Parathyroid adenoma (tissue), 2 donors: ENCODE measurements around the gene HS3ST5.

ENCODE experiments used
- H2AFZ ChIP-seq: fragments of 300-600 bp; sonication (generic); one replicate; pipeline ENCODE4 v1.7.0; 2017; ENCODE audit warnings: antibody characterized with exemption, mild to moderate bottlenecking
- H3K27ac ChIP-seq: fragments of 300-600 bp; sonication (generic); one replicate; pipeline ENCODE4 v1.7.0; 2017
- H3K27me3 ChIP-seq: fragments of 300-600 bp; sonication (generic); one replicate; pipeline ENCODE4 v1.7.0; 2017; ENCODE audit warnings: low read length; ENCODE audit not compliant: control insufficient read depth, insufficient read depth
- H3K36me3 ChIP-seq: fragments of 300-600 bp; sonication (generic); one replicate; pipeline ENCODE4 v1.7.0; 2017; ENCODE audit warnings: low read length; ENCODE audit not compliant: control insufficient read depth, insufficient read depth
- H3K4me1 ChIP-seq: fragments of 300-600 bp; sonication (generic); one replicate; pipeline ENCODE4 v1.7.0; 2017; ENCODE audit warnings: control low read depth
- H3K4me2 ChIP-seq: fragments of 300-600 bp; sonication (generic); one replicate; pipeline ENCODE4 v1.7.0; 2017; ENCODE audit warnings: low read length
- H3K4me3 ChIP-seq: fragments of 300-600 bp; sonication (generic); one replicate; pipeline ENCODE4 v1.7.0; 2017; ENCODE audit warnings: low read depth, low read length
- H3K79me2 ChIP-seq: fragments of 300-600 bp; sonication (generic); one replicate; pipeline ENCODE4 v1.7.0; 2017; ENCODE audit warnings: control low read depth
- H3K9ac ChIP-seq: fragments of 300-600 bp; sonication (generic); one replicate; pipeline ENCODE4 v1.7.0; 2017; ENCODE audit warnings: mild to moderate bottlenecking
- H3K9me3 ChIP-seq: fragments of 300-600 bp; sonication (generic); one replicate; pipeline ENCODE4 v1.7.0; 2017; ENCODE audit warnings: low read length; ENCODE audit not compliant: control insufficient read depth
- TF ChIP-seq, protein P1 (sequence below): fragments of 300-600 bp; sonication (generic); IDR thresholded peaks from one replicate; pipeline ENCODE4 v1.7.0; 2017; ENCODE audit warnings: antibody characterized with exemption, mild to moderate bottlenecking
- donor health status: primary hyperparathyroidism.

Gene HS3ST5

DNA sequence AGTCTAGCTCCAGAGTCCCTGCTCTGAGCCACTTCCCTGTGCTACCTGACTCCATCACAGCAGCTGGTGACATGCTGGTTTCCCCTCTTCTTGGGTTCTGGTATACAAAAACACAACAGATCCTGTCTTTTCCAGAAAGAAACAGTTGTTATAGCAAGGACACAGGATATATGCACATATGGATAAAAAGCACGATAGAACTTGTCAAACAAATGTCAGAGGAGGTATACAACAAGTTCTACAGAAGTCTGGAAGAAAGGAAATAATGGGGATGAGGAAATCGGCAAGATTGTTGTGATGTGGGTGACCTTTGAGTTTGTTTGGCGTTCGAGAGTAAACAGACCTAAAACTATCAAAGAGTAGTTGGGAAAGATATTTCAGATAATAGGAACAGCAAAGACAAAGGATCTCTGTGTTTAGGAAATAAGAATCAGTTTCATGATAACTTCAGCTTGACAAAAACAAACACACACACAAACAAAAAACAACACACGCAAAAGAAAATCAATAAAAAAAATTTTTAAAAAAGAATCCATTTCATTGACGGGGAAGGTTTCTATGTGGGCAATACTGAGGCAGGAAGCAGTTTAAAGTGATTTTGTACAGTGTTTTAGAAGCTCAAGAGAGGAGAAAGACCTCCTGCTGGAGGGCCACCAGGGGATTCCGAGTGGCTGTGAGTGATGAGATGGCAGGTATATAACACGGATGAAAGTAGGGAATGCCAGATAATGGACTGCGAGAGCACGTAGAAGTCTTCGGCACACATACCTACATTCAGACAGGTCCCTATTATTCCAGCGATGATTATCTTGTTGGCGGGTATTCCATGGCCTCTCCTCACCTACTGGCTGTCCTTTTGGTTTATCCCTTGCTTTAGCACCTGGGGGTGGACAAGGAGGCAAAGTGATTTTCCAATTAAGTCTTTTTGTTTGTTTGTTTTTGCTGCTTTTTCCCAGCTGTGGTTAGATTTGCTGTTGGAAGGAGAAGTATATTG lies 174.9 kb downstream of the HS3ST5 start:
- no peaks in the 10 kb centered on the region for H3K27me3 ChIP-seq
- H3K27ac ChIP-seq: no peak overlapping the region
- H3K9ac ChIP-seq: no peak overlapping the region
- no peaks in the 10 kb centered on the region for H3K4me1 ChIP-seq
- H3K36me3 ChIP-seq: no peaks in the 10 kb centered on the region
- H3K9me3 ChIP-seq: no peaks in the 10 kb centered on the region
- no peaks in the 10 kb centered on the region for H3K79me2 ChIP-seq
- no peak overlapping the region for H3K4me3 ChIP-seq
- no peak overlapping the region for H3K4me2 ChIP-seq
- TF ChIP-seq, protein P1, sequence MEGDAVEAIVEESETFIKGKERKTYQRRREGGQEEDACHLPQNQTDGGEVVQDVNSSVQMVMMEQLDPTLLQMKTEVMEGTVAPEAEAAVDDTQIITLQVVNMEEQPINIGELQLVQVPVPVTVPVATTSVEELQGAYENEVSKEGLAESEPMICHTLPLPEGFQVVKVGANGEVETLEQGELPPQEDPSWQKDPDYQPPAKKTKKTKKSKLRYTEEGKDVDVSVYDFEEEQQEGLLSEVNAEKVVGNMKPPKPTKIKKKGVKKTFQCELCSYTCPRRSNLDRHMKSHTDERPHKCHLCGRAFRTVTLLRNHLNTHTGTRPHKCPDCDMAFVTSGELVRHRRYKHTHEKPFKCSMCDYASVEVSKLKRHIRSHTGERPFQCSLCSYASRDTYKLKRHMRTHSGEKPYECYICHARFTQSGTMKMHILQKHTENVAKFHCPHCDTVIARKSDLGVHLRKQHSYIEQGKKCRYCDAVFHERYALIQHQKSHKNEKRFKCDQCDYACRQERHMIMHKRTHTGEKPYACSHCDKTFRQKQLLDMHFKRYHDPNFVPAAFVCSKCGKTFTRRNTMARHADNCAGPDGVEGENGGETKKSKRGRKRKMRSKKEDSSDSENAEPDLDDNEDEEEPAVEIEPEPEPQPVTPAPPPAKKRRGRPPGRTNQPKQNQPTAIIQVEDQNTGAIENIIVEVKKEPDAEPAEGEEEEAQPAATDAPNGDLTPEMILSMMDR: no peak
- no peak overlapping the region for H2AFZ ChIP-seq

DNA sequence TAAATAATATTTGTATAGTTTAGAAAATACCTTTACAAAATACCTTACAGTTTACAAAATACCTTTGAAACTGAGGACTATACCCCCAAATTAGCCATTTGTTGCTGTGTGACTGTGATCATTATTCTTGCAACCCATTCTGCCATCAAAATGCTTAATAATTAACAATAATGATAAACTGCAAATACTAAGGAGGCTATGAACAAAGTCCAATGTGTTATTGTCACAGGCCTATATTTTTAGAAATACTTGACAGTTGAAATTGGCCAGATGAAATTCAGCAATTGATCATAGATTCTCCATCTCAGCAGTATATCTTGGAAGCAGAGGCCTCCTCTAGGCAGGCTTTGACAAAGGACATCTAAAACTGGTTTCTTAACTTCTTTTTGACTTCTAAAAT lies 178.6 kb downstream of the HS3ST5 start:
- Histone ChIP-seq H3K4me2 (no peak overlapping the region), H3K27me3 (no peaks in the 10 kb centered on the region), H3K79me2 (no peaks in the 10 kb centered on the region), H3K9ac (no peak overlapping the region), H3K9me3 (no peaks in the 10 kb centered on the region), H2AFZ (no peak overlapping the region), H3K4me1 (no peaks in the 10 kb centered on the region), H3K4me3 (no peak overlapping the region), H3K27ac (no peak overlapping the region), H3K36me3 (no peaks in the 10 kb centered on the region)
- TF ChIP-seq, protein P1: no peak

DNA sequence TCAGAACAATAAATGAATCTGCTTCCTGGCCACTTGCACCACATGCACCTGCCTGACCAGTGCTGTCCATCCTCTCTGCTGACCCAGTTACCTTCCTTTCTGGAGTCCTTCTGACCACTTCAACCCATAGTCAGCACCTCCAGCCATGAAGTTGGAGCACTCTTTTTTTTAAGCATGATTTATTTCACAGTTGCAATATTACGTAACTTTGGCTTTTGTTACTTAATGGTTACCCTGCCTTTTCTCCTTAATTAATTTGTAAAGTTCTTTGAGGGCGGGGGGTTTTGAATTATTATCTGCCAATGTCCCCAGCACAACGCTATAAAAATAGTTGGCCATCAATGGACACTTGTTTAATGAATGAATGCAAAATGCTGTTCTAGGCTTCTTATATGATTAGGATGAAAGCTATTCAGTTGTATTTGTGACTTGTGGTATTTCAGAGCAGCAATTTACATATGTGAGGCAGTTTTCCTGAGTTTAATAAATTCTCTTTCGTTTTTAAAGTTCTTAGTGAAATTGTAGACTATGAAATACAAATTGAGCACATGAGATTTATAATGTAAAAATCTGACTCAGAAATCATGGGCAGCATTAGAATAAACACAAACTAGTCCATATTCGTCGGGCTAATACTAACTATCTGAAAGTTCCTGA lies 180.0 kb downstream of the HS3ST5 start:
- no peaks in the 10 kb centered on the region for H3K27me3 ChIP-seq
- H3K9me3 ChIP-seq: no peaks in the 10 kb centered on the region
- H3K9ac ChIP-seq: no peak overlapping the region
- H3K79me2 ChIP-seq: no peaks in the 10 kb centered on the region
- no peak overlapping the region for H3K4me3 ChIP-seq
- no peak overlapping the region for H3K27ac ChIP-seq
- H3K36me3 ChIP-seq: no peaks in the 10 kb centered on the region
- no peaks in the 10 kb centered on the region for H3K4me1 ChIP-seq
- TF ChIP-seq, protein P1: no peak
- no peak overlapping the region for H3K4me2 ChIP-seq
- no peak overlapping the region for H2AFZ ChIP-seq

DNA sequence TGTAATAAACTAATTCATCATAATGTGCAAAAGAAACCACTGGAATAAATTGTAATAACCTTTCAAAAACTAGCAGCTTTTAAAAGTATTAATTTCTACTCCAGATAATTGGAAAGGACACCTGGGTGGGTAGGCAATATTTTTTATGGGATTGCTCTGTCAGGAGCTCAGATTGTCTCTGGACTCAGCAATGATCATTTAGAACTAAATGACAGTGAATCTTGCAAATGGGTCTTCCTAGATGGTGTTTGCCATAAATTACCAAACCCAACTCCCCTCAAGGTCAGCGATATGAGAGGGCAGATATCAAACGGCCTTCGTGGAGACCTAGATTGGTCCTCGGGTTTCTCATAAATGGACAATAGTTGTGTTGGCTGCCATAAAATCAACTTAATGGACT lies 181.9 kb downstream of the HS3ST5 start:
- TF ChIP-seq, protein P1: no peak

More for the DNA sequence above, 181.9 kb downstream of the HS3ST5 start:
- Histone ChIP-seq H3K9me3 (no peaks in the 10 kb centered on the region), H3K4me1 (no peaks in the 10 kb centered on the region), H3K79me2 (no peaks in the 10 kb centered on the region), H3K4me2 (no peak overlapping the region), H3K27me3 (no peaks in the 10 kb centered on the region), H3K9ac (no peak overlapping the region), H3K36me3 (no peaks in the 10 kb centered on the region), H3K27ac (no peak overlapping the region), H2AFZ (no peak overlapping the region), H3K4me3 (no peak overlapping the region)
